Measurements from ENCODE around the gene CREBBP.

DNA sequence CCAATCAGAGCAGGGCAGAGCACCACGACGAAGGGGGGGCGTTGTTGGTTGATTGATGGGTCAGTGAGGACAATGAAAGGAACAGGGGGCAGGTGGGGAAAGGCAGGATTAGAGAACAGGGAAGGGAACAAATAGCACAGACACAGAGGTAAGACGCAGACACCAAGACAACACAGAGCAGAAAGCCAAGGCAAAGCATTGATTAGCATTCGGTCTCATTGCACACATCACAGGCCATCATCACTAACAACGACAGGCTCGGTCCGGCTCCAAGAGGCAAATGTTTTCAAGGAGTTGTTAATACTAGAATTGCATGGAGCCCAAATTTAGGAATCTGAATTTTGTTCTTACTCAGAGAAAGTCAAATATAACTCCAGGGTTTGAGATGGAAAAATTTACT, 128.6 kb downstream of the CREBBP start:
- TF ChIP-seq POLR2A (IDR thresholded peaks at IDR 0.05; ENCODE audit: low read depth, low read length), result no peak
- no peak for TF ChIP-seq MAX (IDR thresholded peaks at IDR 0.05; ENCODE audit: insufficient read depth, insufficient read length)
- TF ChIP-seq, protein P1, sequence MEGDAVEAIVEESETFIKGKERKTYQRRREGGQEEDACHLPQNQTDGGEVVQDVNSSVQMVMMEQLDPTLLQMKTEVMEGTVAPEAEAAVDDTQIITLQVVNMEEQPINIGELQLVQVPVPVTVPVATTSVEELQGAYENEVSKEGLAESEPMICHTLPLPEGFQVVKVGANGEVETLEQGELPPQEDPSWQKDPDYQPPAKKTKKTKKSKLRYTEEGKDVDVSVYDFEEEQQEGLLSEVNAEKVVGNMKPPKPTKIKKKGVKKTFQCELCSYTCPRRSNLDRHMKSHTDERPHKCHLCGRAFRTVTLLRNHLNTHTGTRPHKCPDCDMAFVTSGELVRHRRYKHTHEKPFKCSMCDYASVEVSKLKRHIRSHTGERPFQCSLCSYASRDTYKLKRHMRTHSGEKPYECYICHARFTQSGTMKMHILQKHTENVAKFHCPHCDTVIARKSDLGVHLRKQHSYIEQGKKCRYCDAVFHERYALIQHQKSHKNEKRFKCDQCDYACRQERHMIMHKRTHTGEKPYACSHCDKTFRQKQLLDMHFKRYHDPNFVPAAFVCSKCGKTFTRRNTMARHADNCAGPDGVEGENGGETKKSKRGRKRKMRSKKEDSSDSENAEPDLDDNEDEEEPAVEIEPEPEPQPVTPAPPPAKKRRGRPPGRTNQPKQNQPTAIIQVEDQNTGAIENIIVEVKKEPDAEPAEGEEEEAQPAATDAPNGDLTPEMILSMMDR (IDR thresholded peaks at IDR 0.05; ENCODE audit: extremely low read depth in 1 of 2, insufficient read depth in 1 of 2, low read depth in 1 of 2, low read length in 2 of 2), result no peak

All from endothelial cell of umbilical vein (primary cell).